ENCODE data around the gene ZNF892.

Gene ZNF892

DNA sequence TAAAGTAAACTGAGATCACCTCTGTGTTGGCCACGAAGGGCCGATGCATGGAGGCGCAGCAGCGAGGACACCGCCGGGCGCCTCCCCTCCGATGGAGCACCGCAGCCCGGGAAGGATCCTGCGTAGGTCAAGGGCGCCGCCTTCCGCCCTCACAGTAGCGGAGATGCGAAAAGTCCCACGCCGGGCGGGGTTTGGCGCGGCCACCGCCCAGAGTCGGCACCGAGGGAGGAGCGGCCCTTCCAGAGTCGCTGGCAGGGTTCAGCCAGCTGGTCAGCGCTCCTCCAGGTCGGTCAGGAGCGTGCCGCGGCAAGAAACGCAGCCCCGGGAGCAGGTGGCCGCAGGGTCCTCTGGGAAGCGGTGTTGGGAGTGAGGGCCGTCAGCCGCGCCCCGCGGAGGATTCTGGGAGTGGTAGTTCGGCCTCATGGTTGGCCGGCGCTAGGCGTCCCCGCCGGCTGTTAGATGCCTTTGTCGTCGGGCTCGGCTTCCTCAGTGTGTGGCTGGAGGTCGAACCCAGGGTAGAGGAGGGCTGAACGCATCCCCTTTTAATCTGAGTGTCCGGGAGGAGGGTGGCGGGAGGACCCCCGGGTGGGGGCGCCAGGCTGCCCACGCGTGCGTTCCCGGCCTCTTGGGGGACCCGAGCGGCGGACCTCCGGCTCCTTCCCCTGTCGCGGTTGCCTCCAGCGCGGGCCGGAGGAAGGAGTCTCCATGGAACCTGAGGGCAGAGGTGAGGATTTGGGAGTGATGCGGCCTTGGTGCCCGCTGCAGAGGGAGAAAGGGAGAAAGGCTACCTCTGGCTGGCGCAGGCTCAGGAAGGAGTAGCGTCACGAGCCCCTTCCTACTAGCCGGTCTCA, at the start of gene ZNF892:
Gene ZNF892, plus strand, starts transcription at position 411 of the 851 bp plus-strand sequence. Its CDS starts 295 bp downstream, at position 706.
- DNase-seq, result peak; percentile 93

DNA sequence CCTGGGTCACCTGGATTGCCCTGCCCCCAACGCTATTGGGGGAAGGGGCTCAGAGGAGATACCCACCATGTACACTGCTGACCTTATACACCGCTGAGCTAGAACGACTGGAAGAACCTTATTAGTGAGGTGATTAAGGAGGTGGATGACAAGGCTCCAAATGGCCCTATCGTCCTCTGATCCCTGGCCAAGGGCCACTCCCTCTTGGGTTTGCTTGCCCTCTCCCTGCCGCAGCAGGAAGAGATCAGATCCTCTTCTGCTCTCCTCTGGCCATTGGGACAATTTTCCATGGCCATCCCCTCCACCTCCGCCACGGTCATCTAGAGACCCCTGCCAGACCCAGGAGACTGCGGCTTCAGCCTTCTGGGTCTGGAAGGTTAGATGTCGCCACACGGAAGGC, 48.9 kb upstream of the ZNF892 start:
- DNase-seq, result no peak

DNA sequence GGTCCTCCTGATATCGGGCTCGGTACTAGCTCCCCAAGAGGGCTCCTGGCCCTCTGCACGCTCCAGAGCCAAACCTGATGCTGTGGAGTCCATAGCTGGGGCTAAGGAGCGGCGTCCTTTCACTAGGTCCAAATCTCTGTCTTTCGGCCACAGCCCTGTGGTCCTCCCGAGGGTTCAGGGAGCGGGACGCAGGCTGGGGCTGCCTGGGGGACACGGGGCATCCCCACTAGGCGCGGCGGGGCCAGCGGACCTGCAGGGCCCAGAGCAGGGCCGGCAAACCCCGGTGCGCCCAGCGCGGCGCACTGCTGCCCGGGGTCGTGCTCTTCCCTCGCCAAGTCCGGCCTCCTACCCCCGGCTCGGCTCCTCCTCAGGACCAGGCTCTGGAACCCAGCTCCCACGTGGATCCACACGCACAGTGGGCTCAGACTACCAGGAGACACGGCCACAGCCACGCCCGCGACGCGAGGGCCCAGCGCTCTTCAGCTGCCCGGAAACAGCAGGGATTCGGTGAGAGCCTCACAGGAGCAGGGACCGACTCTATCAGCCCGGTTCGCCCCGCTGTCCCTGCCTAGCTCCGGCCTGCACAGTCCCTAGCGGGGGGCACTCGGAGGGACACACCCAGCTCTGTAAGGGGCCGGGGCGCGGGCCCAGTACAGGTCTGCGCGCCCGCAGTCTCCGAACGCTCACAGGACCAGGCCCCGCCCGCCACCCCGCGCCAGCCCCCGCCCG, 48.3 kb upstream of the ZNF892 start:
- DNase-seq, result peak; percentile 52

DNA sequence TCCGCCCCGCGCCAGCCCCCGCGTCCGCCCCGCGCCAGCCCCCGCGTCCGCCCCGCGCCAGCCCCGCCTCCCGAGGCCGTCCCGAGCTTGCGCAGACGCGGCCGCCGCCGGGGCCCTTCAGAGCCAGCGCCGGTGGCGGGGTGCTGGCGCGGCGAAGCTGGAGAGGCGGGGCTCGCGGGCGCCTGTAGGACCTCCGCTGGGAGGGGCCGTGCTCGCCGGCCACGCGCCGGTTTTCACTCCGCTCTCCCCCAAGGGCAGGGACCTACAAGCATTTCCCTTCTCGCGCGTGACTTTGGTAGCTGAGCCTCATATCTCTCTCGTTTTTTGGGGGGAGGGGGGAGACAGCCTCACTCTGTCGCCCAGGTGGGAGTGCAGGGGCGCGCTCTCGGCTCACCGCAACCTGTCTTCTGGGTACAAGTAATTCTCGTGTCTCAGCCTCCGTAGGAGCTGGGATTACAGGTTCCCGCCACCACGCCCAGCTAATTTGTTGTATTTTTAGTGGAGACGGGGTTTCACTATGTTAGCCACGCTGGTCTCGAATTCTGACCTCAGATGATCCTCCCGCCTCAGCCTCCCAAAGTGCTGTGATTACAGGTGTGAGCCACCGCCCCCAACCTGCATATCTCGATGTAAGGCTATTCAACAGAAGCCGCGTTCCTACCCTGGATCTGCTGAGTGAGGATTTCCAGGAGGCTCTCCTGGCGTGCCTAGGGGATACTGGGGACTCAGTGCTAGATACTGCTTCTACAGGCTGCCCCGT, 47.5 kb upstream of the ZNF892 start, which contains the start of gene ZNF514:
Gene ZNF514, minus strand, starts transcription at position 159 of the 760 bp plus-strand sequence. CDS start 6,595 bp downstream, outside the sequence.
- peak; percentile 84 for DNase-seq

DNA sequence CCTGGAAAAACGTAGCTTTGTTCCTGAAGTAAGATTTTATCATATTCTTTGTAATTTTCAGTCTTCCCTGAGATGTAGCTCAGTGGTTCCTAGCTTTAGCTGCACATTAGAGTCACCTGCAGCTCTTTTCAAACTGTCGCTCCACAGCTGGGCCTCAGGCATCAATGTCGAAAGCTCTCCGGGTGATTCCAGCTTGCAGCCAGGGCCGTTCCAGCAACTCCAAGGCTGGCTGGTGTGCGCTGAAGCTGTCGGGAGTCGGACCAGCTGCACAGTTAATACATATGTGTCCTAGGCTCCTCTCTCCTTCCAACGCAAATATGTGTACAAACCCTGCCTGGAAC, 42.3 kb upstream of the ZNF892 start:
- no peak for DNase-seq

DNA sequence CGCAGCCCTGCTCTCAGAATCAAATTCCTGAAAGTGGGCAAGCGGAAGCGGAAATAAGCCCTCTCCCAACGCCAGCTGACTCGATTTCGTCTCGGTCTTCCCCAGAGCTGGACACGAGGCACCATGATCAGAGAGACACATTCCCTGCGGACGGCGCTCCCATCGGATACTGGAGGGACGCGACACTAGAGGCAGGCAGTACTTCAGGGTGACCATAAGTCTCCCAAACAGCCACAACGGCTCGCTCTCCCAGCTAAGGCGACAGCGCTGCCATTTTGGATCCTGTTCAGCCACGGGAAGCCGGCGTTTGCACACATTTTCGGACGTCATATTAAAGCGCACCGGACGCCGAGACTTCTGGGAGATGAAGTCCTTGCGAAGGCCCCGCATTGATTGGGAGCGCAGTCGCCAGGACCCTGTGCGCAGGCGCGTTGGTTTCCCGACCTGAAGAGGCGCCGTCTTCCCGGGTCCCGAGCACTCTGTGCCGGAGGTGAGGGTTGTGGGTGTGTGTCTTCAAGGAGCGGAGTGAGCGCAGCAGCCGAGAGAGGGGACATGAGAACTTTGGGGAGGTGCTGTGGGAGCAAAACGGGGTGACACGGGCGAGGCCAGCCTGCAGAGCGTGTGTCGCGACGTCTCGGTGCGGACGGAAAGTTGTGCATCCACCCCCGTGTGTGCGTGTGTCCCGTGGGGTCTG, 41.8 kb upstream of the ZNF892 start, which contains the start of gene ZNF2:
Gene ZNF2, plus strand, starts transcription at position 439 of the 694 bp plus-strand sequence. CDS start 10,418 bp downstream, outside the sequence.
- DNase-seq, result peak; percentile 99

DNA sequence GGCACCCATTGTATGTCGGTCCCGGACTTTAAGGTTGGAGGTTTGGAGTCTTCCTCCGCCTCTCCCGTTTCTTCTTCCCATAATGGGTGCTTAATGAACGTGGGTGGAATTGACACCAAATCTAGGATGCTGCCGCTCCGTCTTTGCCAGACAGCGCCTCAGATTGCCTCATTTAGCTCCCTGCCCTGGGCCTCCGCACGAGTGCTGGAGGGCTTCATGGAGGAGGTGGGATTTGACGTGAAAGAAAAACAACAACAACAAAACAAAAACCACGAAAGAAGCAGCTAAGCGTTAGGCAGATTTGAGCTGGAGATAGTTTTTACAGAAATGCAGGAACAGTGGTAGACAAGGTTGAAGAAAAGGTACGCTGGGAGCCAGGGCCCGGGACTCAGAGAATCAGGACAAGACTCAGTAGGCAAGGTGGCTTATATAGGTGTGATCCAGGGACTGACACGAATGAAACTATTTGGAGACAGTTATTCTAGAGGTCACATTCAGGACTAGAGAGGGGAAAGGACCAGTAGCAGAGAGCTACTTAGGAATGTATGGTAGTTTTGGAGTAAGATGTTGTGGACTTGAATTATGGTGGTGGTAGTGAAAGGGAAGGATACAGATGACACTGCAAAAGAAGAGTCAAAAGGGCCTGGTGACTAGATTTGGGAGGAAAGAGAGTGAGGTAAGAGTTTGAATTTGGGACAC, 41.1 kb upstream of the ZNF892 start:
- DNase-seq, result no peak

DNA sequence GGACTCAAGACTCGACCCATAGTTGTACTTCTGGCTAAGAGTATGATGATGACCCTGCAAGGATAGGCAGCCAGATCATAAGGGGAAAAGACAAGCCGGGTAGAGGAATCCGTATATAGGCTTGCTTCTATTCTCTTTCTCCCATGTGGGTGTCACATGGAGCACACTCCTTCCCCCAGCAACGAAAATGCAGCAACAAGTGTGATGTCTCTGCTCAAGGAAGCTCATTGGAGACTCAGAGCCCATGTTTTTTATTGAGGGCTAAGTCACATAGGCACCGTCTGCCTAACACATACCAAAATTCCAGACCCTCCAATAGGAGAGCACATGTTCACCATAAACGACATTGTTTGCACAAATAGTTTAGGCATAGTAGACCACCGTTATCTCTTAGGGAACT, 35.4 kb upstream of the ZNF892 start:
- DNase-seq, result no peak

DNA sequence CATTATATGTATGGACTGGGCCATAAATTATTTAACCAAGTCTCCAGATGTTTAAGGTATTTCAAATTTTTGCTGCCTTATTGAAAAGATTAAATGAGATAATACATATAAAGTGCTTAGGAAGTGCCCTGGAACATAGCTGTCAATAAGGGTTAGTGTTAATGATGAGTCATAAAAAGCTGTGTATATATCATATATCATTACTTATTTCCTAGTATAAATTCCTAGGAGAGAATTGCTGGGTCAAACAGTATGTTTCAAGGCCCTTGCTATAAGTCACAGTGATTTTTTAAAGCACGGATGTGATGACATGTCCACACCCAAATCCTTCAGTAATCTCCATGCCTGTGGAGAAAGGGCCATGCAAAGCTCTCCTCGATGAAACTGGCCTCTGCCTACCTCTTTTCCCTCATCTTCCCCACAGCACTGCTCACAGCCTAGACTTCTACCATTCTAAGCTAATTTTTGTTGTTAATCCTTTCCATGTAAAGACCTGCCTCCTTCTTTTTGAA, 33.2 kb upstream of the ZNF892 start:
- no peak for DNase-seq

DNA sequence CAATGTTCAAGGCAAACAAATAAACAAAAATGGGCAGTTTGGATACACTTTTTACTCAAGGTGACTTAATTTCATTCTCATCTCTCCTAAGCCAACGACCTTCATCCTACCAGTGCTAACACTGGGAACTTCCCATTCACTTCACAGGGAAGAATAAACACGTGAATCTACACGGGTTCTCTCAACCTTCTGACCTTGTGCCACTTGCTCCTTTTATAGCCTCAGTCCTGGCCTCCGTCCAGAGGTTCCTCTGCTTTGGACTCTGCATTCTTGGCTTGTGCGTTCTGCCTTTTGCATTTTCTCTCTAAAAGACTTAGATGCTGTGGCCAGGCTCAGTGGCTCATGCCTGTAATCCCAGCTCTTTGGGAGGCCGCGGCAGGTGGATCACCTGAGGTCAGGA, 27.9 kb upstream of the ZNF892 start:
- no peak for DNase-seq

DNA sequence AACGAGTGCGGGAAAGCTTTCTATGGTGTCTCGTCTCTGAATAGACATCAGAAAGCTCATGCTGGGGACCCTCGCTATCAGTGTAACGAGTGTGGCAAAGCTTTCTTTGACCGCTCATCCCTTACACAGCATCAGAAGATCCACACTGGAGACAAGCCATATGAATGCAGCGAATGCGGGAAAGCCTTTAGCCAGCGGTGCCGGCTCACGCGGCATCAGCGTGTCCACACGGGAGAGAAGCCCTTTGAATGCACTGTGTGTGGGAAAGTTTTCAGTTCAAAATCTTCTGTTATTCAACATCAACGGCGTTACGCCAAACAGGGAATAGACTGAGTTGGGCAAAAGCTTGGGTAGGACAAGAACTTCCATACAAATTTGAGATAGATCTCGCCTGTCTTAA, 25.5 kb upstream of the ZNF892 start:
- DNase-seq, result no peak

DNA sequence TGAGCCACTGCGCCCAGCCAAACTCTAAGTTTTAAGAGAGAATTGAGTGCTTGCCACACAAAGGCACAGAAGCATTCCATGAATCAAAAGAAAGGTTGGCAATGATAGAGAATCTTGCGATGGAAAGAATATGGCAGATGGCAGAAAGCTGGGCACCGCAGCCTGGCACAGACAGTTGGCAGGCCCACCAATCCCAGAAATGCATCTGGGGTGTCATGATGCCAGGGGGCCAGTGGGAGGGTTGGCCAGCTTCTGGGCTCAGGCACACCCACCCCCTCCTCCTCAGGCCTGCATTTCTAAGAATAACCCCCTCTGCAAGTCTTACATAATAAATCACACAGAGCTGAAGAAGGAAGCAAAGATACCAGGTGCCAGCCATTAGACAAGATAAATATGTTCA, 22.1 kb upstream of the ZNF892 start:
- no peak for DNase-seq

DNA sequence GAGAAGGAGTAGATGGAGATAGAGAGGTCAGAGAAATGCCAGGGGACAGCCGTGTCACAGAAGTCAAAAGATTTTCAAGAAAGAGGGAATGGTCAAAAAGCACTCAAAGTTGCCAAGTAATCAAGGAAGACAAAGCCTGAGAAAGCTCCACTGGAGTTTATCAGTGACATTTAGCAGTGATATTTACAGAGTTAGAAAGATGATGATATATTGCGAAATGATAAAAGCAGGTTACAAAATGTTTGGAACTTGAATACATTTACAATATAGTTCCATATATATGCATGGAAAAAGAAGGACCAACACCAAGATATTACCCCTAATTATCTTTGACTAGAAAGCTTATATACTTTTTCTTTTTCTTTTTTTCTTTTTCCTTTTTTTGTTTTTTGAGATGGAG, 21.3 kb upstream of the ZNF892 start:
- no peak for DNase-seq

DNA sequence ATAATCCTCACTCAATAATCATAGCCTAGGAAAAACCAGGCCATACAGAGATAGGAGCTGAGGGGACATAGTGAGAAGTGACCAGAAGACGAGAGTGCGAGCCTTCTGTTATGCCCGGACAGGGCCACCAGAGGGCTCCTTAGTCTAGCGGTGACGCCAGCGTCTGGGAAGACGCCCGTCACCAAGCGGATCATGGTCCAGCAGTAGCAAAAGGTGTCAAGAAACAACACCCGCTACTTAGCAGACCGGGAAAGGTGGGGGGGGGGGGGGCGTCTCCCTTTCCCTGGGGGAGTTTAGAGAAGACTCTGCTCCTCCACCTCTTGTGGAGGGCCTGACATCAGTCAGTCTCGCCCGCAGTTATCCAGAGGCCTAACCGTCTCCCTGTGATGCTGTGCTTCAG, 14.4 kb upstream of the ZNF892 start:
- DNase-seq, result peak; percentile 30

DNA sequence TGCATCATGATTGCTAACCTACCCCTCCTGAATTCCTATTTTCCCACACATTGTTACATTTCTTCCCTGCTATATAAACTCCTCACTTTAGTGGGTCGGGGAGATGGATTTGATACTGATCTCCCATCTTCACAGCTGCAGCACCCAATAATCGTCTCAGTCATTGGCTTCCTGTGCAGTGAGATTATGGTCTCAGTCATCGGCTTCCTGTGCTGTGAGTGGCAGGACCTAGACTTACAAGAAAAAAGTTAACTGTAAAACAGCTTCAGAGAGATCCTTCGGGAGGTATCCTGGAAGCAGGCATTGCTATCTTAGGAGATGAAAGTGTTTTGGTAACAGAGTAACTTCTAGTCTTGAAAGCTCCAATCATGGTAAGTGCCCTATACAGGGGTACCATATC, 3.4 kb upstream of the ZNF892 start:
- no peak for DNase-seq

DNA sequence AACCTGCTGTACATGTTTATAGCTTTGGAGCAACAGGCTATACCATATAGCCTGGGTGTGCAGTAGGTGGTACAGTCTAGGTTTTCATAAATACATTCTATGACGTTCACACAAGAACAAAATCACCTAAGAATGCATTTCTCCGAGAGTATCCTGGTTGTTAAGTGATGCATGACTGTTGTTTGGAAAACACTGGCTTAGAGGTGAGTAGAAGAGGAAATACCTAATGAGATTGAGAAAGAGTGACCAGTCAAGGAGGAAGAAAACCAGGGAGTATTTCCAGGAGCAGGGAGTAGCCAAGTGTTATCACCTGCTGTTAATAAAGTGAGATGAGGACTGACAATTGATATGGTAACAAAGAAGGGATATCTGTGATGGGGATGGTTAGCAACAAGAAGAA, 2.9 kb upstream of the ZNF892 start:
- no peak for DNase-seq

DNA sequence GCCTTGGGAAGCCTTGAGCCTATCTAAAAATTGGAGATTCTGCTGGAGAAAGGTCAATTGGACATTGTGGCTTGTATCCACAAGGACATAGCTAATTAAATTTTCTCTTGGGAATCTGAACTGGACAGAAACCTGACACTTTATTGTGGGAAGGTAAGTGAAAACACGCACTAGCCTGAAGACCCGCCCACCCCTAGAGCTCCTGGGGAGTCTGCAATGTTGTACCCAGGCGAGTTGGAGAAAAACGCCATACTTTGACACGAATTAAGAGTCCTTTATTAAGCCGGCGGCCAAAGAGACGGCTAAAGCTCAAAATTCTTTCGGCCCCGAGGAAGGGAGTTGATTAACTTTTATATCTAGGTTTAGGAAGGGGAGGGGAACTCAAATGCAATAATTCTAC, 1.2 kb upstream of the ZNF892 start:
- DNase-seq, result no peak

DNA sequence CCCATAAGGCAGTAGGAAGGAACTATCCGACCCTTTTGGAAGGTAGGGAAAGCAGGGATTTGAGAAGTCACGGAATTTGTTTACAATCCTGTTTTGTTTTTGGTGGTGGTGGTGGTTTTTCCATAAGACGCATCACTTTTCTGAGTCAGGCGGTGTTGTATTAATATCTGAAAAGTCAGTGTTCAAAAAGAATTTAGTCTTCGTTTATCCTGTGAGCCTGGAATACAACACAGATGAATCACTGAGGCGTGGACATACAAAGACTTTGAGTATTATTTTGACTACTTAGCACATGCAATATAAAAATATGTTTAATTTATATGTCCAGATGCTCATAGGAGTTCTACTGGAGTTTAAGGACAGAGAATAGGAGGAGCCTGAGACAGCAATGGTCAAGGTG, 785 bp downstream of the ZNF892 start:
- no peak for DNase-seq

DNA sequence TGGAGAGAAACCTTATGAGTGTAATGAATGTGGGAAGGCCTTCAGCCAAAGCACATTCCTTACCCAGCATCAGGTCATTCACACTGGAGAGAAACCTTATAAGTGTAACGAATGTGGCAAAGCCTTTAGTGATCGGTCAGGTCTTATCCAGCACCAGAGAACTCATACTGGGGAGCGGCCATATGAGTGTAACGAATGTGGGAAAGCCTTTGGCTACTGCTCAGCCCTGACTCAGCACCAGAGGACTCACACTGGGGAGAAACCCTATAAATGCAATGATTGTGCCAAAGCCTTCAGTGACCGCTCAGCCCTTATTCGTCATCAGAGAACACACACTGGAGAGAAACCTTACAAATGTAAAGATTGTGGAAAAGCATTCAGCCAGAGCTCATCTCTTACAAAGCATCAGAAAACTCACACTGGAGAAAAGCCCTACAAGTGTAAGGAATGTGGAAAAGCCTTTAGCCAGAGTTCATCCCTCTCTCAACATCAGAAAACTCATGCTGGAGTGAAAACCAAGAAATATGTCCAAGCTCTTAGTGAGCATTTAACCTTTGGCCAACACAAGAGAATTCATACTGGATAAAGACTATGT, 7.8 kb downstream of the ZNF892 start:
- no peak for DNase-seq

DNA sequence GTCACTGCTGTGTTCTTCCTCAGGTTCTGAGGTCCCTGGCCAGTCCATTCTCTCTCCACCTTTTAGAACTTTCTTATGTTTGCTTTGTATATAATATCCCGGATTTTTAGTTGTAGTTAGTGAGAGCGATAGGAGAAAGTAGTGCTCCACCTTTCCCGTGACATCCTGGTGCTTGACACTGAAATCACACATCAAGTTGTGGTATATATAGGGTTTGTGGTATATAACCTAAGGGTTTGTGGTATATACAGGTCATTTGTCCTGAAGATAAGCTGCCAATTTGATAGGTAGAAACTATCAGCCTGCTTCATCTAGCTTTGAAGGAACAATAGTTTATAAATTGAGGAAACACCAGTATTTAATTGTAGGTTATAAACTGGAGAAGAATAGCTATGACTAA, 13.1 kb downstream of the ZNF892 start:
- DNase-seq, result no peak

DNA sequence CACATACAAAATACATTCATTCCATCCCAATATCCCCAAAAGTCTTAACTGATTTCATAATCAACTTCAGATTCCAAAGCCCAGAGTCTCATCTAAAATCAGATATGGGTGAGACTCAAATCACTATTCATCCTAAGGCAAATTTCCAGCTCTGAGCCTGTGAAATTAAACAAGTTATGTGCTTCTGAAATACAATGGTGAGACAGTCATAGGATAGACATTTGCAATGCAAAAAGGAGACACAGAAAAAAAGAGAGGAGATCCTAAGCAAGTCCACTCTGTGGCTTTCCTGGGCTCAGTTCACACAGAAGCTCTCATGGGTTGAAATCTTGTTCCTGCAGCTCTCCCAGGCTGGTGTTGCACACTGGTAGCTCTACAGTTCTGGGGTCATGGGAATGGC, 18.3 kb downstream of the ZNF892 start:
- DNase-seq, result no peak
